ENCODE measurements around the gene COL17A1.

COL17A1 gene

GRCh38 chr10:104049504-104050250, 36.0 kb downstream of the COL17A1 start:
- no peak for DNase-seq

GRCh38 chr10:104046651-104047050, 39.0 kb downstream of the COL17A1 start:
- no peak for DNase-seq

DNA sequence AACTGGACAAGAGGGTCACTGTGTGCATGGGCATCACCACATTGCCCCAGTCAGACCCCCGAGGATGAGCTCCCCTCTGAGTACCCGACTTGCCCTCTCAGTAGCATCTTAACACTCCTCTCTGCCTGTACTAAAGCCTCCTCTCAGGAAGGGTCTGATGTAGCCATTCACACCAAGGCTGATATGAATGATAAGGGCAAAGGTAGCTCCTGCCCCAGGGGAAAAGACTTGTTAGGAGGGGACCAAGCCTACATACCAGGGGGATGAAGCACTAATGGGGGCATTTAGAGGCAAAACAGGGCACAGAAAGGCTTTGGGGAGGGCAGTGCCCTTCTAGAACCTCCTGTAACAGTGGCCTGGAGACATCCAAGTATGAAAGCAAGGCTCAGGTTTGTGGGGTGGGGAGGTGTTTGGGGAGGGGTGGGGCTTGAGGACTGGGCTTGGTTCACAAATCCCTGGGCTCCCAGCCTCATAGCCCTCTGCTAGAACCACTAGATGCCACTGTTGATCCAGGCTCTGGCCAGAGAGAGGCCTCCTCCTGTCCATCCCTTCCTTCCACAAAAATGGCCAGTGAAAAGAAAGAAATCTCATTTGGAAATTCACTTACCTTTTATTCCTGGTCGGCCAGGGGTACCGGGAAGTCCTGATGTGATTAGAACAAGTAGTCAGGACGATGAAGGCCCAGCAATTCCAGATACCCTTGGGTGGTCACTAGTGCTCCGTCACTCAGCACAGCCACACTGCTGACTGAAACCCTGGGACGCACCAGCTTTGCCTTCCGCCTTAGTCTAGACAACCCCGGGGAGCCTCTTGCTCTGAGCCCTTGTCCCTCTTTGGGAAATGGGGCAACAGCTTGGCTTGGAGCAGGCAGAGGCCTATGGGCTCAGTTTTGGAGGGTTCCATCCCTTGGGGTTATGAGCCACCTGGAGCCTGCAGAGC, 40.3 kb downstream of the COL17A1 start:
- no peak for DNase-seq

- DNase-seq: no peak
These were observed 41.8 kb downstream of the COL17A1 start for GRCh38 chr10:104043854-104044253.

DNA sequence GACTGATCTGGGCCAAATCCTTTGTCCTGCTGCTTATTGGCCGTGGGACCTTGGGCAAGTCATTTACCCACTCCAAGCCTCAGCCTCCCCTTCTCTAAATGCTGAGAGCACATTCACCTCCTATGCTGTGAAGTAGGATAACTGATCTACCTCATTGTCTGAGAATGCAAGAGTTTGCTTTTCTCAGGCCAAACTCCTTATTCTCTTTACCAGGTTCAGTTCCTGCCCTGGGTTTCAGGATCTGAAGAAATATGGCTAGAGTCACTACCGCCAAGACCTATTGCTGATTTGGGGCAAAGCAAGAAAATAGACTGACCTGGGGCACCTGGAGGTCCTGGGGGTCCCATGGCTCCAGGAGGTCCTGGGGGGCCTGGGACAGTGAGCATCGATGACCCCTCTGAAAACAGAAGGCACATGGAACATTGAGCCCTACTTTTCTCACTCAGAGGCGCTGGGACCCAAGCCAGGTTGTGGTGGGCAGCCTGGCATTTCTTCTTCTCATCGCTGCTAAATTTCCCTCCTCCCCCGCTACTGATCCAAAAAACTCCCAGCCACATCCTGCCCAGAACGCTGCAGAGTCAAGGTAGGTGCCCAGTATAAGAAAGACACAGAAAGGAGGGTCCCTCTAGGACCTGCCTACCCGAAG, 42.4 kb downstream of the COL17A1 start:
- no peak for DNase-seq

DNA sequence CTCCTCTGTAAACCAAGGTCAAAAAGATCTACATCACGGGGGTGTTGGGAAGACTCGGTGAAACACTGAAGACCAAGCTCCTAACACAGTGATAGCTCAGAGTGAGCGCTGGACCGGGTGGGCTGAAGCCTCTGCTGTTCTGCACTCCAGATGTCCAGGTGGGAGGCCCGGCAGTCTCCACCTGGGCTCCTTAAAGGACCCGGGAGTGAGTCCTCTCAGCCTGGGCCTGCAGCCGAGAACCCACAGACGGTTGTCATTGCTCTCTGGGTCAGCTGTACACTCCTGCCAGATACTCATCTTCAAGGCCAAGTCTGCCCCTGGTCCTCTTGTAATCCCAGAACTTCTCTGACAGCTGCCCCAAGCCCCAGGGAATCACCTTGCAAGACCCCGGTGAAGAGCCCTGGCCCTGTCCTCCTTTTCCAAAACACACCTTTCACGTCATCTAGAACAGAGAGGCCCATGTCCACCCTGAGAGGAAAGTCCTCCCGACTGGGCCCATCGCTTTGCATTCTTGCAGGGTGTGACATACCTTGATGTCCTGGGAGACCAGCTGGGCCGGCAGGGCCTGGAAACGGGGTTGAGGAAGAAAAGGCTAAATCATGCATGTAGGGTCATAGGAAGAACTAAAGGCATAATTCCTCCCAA, 43.7 kb downstream of the COL17A1 start:
- no peak for DNase-seq

- no peak for DNase-seq
These were observed 44.6 kb downstream of the COL17A1 start for GRCh38 chr10:104040862-104041789.

DNA sequence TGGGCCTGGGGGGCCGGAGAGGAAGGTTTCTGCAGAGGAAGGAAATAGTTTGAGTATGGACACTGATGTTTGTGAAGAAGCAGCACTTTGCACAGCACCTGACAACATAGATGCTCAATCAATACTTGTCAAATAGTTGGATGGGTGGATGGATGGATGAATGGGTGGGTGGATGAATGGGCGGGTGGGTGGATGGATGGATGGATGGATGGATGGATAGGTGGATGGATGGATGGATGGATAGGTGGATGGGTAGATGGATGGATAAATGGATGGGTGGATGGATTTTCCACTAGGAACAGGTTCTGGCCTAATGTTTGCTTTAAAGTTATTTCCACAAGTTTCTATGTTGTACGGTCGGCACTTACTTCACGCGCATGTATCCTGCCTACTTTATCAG, 45.3 kb downstream of the COL17A1 start:
- no peak for DNase-seq

DNA sequence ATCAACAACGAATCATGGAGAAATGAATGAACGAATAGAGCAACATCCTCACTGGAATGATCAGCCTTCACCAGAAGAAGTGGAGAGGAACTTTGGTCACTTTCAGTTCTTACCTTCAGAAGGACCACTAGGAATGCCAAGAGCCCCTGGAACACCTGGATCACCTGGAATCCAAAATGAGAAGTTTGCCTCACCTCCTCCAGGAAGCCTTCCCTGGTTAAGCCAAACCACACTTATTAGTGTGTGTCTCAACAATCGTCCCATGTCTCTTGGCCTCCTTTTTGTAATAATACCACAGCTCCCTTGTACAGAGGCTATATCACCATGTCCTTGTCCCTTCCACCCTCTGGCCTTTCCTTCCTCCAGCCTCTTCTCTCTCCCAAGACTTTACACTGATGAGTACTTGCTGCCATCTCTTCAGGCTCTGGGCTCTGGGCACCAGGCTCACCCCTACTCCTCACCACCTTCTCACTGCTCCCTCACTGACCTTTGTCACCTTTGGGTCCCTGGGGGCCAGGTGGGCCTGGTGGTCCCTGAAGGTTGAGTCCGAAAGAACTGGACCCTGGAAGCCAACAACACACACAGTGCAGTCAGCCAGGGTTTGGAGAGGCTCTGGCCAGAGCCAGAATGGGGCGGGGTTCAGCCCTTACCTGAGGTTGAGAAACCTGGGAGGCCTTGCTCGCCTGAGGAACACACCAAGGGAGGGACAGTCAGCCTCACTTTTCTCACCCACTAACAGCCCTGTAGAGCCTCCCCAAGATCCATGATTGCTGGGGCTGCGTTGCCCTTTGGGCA, 46.5 kb downstream of the COL17A1 start:
- DNase-seq: no peak

DNA sequence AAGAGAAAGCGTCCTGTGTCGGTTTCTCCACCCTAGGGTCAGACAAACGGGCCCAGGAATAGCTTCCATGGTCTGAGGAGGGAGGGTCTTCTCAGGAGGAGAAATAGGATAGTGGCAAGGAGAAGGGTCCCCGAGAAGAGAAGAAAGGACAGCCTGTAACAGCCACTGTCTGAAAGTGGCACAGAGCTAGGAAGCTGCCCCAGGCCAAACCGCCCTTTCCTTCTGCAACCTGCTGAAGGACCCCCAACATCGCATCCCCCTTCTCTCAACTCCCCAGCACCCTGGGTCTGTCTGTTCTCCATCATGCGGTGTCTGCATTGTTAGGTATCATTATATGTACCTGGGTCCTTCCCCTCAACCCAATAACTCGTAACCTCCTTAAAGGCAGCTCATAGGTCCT, 47.1 kb downstream of the COL17A1 start:
- DNase-seq: no peak

GRCh38 chr10:104037261-104037951, 48.3 kb downstream of the COL17A1 start:
- no peak for DNase-seq

GRCh38 chr10:104036518-104037260, 49.0 kb downstream of the COL17A1 start:
- no peak for DNase-seq

- no peak for DNase-seq
These were observed 49.7 kb downstream of the COL17A1 start for GRCh38 chr10:104036069-104036384.

DNA sequence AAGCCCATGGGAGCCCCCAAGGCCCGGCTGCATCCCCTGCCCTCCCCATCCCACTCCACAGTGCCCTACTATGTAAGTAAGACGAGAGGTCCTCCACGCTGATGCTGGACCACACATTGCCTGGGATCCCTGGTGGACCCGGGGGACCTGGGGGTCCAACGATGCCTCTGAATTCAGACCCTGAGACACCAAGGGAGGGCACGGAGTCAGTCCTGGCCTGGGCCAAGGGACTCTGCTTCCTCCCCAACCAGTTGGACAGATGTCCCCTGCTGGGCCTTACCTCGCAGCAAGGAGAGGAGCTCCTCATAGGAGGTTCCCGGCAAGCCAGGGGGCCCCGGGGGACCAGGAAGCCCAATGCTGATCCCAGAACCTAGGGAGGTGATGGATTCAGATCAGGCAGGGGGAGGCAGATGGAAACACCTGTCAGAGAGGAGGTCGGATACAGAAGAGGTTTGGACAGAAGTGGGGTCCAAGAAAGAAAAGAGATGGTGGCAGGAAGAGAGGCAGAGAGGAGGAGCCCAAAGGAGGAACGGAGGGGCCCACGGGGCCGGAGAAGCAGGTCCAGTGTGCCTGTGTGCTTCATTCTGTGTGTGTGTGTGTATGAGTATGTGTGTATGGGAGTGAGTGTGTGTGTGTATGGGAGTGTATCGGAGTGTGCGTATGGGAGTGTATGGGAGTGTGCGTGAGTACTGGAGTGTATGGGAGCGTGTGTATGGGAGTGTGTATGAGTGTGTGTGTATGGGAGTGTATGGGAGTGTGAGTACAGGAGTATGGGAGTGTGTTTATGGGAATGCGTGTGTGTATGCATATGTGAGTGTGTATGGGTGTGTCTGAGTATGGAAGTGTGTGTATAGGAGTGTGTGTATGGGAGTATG, 50.2 kb downstream of the COL17A1 start:
- no peak for DNase-seq

- no peak for DNase-seq
These were observed 51.1 kb downstream of the COL17A1 start for GRCh38 chr10:104034401-104035193.

- no peak for DNase-seq
These were observed 51.7 kb downstream of the COL17A1 start for GRCh38 chr10:104033966-104034365.

- DNase-seq: no peak
These were observed 52.2 kb downstream of the COL17A1 start for GRCh38 chr10:104033401-104033930.
